Measurements from ENCODE around the gene ADGRL3.

The ADGRL3 gene

DNA sequence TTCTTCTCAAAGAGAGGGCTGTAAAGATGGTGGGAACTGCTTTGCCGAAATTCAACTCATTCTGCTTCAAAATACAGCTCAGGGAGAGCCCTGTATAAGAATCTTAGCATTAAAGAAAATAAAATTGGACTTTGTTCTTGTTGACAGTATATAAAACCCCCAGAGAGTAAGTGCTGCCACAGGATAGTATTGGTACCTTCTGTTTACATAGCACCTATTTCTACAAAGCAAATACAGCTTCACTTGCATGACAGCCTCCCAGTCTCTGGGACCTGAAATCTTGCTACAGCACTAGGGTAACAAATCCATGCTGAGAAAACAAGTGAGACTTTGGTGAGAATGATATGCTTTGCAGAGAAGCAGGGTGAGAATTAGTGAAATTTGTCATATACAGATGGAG is 428.6 kb downstream of the ADGRL3 start:
- no peak for DNase-seq (ENCODE audit: low read depth, low spot score)

DNA sequence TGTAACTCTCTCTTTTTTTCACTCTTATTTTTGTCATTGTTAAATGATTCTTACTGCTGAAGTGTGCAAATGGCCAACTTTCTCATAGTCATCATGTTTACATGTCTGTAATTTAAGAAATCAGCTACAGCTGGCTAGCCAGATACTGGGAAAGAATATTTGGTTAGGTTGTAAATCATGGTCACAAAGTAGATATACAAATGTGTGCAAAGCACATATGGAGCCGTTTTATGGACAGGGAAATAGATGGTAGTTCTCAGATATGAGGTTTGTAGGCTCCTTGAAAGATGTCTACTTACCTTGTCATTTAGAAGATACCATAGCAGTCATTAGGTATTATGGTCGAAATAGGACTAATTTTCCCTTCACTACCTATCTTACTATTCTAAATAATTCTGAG is 430.4 kb downstream of the ADGRL3 start:
- DNase-seq (ENCODE audit: low read depth, low spot score) = no peak

DNA sequence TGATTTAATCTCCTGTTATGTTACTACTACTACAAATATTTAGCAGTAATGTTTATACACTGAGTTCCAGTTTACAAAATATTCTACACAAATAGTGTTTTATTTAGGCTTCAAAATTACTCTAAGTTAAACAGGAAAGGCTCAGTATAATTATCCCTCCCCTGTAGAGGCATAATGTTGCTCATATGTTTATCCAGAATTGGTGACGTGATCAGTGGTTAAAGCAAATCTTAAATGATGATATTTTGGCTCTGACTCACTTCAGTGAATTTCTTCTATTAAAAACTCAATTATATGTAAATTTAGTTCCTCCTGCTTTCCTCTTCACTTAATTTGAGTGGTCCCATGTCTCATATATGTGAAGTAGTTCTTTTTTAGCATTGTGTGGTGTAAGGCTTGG is 438.5 kb downstream of the ADGRL3 start:
- DNase-seq (ENCODE audit: low read depth, low spot score) = no peak

DNA sequence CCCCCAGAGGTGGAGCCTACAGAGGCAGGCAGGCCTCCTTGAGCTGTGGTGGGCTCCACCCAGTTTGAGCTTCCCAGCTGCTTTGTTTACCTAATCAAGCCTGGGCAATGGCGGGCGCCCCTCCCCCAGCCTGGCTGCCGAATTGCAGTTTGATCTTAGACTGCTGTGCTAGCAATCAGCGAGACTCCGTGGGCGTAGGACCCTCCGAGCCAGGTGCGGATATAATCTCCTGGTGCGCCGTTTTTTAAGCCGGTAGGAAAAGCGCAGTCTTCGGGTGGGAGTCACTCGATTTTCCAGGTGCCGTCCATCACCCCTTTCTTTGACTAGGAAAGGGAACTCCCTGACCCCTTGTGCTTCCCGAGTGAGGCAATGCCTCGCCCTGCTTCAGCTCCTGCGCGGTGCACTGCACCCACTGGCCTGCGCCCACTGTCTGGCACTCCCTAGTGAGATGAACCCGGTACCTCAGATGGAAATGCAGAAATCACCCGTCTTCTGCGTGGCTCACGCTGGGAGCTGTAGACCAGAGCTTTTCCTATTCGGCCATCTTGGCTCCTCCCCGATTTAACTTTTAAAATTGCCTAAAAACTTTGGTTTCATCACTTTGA is 446.7 kb downstream of the ADGRL3 start:
- peak; percentile 35 for DNase-seq (ENCODE audit: low read depth, low spot score)

DNA sequence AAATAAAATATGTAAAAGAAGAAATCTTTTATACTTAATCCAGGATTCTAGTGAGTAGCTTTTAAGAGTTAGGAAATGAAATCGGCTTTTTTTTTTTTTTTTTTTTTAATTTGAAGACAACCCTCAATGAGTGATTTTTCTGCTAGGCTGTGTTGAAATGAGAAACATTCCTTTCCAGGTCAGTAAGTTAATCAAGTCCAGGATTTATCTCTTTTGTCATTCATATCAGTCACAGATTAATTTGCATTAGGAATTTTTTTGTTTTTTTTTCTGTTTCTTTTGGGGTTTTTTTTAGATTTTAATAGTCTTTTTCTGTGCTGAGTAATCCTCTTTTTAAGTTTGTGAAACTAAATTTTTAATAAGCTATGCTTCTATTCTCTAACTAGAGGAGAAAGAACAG is 448.1 kb downstream of the ADGRL3 start:
- no peak for DNase-seq (ENCODE audit: low read depth, low spot score)

DNA sequence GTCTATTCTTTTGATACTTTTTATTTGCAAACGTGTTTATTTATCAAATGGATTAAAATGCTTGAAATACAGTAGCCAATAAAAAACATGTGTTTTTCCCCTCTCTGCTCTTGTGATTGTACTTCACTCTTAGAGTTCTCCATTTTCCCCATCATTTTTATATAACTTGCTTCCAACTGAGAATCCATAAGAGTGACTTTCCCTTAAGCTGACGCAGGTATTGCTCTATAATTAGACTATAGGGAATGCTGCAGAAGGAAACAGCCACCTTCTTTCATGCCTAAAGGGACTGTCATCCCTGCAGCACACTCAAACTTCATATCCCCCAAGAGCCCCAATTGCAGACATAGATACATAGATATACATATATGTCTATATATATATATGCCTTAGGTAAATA is 456.9 kb downstream of the ADGRL3 start:
- DNase-seq (ENCODE audit: low read depth, low spot score) = no peak

DNA sequence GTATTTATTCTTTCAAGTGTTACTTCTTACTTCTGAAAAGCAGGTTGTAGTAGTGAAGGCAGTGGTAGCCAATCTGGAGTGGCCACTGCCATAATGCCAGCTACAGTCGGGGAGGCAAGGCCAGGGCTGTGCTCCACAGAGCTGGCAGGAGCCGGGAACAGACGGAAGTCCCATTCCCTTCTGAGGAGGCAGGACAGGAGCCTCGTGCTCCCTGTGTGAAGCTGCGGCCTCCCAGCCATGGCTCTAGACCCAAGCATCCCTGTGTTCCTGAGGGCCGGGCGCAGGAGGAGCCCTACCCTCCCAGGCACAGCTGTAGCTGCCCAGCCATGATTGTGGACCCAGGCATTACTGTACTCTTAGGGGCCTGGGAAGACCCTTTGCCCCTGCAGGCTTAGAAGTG is 461.8 kb downstream of the ADGRL3 start:
- DNase-seq (ENCODE audit: low read depth, low spot score) = no peak

DNA sequence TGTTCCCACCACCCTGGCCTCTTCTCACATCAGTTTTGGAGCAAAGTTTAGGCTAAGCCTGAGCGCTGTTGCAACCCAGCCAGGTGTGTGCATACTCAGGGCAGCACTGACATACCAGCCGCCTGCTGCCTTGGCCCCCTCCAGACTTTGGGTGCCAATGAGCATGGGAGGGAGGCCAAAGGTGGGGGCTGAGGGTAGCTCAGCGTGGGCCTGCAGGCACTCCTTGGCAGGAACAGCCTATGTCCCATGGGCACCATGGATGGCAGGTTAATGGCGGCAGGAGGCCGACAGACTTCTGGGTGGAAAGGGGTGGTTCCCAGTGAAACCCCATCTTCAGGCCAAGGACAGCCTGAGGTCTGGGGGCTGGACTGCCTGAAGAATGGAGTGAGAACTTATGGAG is 462.2 kb downstream of the ADGRL3 start:
- DNase-seq (ENCODE audit: low read depth, low spot score) = no peak

DNA sequence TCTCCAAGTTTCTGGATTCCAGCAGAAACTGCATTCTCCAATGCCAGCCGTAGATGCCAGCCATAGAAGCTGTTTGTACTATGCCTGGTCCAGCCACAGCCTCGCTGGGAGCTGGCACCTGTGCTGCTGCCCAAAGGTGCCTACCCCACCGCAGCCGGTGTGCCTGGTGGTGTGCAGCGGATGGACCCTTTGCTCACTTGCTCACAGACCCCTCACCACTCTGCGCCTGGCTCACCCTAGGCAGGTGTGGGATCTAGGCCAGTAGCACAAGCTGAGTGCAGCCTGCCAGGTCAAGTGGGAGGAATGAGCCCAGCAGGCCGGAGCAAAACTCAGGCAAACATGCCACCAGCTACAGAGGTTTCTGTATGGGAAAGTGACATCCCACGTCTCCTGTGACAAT is 463.2 kb downstream of the ADGRL3 start:
- DNase-seq (ENCODE audit: low read depth, low spot score) = no peak

DNA sequence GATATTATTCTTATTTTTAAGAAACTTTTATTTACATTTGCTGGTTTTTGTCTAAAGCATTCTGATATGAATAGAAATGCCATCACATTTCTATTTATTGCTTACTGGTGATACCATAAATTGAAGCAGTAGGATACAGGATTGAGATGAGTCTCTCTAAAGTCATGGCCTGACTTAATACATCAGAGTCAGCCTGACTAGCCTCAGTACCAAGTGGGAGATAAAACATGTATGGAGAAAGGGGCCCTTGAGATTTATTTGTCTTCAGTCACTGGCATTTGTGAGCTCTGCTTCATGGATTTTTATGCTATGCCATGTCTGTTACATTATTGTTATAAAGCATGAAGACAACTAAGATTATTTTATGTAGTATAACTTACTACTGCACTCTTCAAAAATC is 465.5 kb downstream of the ADGRL3 start:
- DNase-seq (ENCODE audit: low read depth, low spot score) = no peak

DNA sequence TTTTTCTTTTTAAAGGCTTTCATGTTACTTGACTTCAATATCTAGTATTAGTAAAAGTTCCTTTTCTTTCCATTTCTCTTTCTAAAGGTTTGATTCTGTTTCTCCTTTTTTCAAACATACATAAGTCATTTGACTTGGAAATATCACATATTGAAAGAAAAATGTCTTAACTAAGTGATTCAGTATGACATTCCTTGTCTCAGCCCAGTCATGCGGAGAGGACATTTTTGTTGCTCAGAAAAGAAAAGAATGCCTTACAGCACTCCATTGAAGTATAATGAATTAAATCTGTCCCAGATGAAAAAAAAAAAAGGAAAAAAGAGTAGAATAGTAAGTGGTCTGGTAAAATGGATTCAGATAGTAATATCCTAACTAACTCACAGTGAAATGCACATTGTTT is 466.1 kb downstream of the ADGRL3 start:
- DNase-seq (ENCODE audit: low read depth, low spot score) = no peak

DNA sequence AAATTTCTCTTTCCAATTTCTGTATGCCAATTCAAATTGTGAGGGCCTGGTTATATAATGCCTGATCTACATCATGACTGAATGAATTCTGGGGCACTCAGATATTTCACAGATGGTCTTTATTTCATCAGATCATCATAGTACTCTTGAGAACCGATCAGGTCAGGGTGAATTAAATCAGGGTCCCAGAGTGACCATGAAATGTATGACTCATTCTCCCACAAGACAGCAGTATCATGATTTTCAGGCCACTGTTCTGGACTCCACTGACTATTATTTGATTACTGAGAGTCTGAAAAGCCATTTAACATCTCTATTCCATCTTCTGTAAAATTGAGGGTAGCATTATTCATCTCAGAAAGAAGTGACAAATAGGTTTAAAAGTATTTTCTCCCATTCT is 471.5 kb downstream of the ADGRL3 start:
- no peak for DNase-seq (ENCODE audit: low read depth, low spot score)

DNA sequence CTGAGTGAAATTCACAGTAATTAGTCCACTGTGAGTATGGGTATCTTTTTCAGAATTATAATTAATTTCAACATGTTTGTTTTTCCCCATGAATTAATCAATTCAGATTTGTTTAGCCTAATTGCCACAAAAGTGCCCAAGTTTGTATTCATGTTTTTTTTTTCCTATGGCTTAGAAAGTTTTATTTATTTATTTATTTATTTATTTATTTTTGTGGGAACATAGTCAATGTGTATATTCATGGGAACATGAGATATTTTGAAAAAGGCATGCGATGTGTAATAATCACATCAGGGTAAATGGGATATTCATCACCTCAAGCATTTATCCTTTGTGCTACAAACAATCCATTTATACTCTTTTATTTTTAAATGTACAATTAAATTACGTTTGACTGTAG is 475.3 kb downstream of the ADGRL3 start:
- no peak for DNase-seq (ENCODE audit: low read depth, low spot score)

DNA sequence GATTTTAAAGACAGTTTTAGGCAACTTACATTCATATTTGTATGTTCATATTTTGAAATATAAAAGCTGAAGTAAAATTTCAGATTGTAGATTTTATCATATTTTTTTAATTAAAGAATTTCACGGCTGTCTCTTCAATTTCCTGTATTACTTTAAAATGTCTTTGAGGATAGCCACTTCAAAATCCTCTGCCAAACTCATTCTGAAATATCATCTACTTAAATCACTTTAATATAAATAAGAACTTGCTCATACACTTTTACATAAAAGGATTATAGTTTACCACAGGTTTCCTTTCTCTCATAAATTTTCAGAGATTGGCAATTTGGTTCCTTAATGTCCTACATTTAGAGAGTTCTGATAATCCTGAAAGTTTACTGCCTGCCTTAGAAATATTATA is 478.2 kb downstream of the ADGRL3 start:
- no peak for DNase-seq (ENCODE audit: low read depth, low spot score)

DNA sequence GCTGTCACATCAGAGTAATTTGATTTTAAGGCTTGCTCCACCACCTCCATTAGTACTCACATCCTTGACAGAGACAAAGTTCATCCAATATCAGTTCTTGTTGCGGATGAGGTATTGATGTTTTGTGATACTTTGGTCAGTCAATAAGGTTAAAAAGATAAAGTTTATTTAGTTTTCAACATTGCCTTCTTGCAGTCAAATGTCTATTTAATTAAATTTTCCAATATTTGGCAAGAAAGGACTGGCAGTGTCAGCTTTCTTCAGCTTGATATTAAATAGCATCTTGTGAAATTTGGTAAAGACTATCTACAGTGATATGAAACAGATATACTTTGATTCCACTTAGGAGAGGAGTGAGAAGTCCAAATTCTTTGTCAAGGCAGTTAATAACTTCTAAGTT is 493.4 kb downstream of the ADGRL3 start:
- DNase-seq (ENCODE audit: low read depth, low spot score) = no peak

DNA sequence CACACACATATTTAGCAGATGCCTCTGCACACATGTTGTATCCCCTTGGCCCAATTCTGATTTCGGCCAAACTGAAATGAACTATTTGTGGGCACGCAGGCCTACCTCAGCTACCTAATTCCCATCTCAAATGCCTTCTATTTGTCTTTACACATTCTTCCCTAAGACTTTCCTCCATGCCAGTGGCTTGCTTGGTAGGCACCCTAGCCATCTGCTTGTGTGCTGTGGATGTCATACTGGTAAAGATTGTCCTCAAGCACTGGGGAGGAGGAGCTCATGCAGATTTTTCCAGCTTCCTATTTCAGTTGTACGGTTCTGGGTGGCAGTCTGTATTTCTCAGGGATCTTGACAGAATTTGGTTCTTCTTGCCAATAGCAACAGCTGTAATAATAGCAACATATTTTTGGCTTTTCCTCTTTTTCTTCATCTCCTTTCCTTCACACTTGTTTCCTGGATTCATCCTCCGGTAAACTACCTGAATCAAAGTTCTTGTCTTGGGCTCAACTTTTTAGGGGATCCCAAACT is 514.3 kb downstream of the ADGRL3 start:
- peak; percentile 2 for DNase-seq (ENCODE audit: low read depth, low spot score)

DNA sequence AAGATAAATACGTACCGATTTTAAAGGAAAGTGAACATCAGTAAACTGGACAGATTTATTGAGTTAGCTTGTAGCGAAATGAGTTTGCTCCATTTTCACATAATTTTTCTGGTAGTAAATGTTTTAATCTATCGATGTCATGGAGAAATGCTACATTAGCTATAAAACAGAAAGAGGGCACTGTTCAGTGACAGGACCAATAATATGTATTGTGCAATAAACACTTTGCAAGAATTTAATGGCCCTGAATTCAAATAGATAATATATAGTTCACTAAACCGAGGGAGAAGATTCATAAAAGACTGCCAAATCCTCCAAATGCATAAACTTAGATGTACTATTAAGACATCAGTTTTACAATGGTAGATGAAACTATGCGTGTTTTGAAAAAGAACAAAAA is 516.3 kb downstream of the ADGRL3 start:
- DNase-seq (ENCODE audit: low read depth, low spot score) = no peak

DNA sequence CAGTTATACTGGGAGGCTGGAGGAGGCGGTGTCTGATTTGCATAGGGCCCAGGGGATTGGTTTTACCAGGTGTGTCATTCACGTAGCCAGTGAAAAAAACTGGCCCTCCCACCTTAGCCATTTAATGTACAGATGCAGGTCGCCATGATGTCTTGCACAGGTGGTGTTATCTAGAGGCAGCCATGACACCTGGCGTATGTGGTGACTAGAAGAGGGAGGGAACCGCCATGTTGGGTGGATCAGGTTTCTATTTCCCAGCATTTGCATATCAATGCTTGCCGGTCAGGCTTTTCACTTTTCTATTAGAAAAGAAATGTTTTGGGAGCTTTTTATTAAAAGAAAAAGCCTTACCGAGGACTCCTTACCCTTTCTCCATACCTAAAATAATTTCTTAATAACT is 523.4 kb downstream of the ADGRL3 start:
- DNase-seq (ENCODE audit: low read depth, low spot score) = peak; percentile 2

DNA sequence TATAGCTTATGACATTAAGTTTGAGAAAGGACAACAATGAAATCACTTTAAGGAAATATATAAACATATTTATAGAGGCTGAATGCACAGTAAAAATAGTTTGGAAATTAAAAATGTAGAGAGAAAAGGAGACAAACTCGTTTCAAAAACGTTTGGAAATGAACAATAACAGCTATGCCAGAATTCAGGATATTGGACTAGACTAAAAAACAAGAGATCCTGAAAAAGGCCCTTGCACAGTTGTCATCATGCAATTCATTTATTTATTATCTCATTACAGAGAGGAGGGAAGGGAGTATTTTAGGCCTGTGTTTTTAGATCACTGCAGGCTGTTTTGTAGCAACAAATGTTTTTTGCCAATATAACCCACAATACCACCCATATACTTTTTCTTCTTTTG is 527.2 kb downstream of the ADGRL3 start:
- DNase-seq (ENCODE audit: low read depth, low spot score) = no peak

DNA sequence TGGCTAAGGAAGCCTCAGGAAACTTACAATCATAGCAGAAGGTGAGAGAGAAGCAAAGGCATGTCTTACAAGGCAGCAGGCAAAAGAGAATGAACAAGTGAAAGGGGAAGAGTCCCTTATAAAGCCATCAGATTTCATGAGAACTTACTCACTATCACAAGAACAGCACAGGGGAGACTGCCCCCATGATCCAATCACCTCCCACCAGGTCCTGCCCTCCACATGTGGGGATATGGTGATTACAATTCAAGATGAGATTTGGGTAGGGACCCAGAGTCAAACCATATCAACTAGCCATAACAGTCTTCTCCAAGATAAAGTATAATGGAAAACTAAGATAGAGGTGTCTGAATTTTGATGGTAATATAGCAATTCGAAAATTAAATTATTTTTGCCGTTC is 534.3 kb downstream of the ADGRL3 start:
- no peak for DNase-seq (ENCODE audit: low read depth, low spot score)

DNA sequence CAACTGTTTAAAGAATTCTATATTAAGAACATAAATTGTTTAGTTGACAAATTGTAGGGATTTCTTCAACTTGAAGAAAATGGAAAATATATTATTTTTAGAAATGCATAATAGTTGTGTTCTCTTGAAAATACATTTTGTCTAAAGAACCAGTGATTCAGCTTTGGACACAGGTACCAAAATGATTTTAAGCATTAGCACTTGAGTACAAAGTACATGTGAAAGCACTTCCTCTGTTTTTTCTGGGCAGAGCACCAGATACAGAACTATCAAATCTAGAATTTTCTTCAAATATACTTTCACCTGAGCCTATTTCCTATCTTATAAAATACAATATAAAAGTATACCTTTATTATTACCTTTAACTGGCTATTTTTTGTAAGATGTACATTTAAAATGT is 539.8 kb downstream of the ADGRL3 start:
- no peak for DNase-seq (ENCODE audit: low read depth, low spot score)

DNA sequence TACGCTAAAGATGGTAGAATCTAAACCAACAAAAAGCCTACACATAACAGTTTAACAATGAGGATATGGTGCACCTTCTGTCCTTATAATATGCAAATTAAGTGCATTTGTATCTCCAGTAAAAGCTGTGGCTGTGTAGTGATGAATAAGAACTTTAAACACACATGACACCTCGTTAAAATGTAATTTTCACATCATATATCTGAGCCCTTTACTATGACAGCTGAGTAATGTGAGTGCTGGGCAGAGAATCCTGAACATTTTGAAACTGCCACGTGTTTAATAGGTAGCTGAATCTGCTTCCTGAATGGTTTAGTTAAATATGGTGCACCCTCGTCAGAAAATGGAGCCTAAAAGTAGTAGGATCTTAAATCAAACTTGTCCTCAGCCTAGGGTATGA is 540.8 kb downstream of the ADGRL3 start:
- no peak for DNase-seq (ENCODE audit: low read depth, low spot score)

DNA sequence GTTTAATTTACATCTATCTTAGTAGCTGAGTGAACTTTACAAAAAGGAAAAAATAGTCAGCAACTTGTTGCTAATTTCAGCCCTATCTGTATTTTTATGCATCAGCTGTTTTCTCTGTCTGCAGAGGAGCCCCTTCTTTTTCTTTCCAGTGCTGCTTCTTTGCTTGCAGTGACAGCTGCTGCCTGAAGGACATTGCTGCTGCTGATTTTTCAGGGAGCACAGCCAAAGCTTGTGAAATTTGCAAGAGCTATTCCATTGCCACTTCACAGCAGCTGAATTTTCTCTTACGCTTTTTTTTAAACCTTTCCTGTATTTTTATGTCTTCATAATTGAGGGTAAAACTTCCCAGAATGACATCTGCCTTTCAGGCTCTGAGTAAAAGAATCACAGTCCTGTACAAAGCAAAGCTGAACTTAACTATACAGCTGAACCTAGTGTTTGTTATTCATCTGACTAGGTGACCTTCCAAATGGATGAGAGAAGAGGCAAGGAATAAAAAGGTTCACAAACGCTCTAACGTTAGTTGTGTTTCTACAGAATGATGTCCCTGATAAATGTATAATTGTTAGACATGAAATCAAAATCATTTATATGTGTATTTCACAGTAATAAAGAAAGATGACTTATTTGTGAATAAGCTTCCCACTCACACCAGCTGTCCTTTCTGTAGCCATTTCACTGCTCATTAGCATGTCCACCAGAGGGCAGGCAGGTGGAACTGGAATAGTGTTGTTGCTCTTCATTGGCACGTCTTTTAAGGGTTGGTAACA is 541.4 kb downstream of the ADGRL3 start:
- DNase-seq (ENCODE audit: low read depth, low spot score) = peak; percentile 20

DNA sequence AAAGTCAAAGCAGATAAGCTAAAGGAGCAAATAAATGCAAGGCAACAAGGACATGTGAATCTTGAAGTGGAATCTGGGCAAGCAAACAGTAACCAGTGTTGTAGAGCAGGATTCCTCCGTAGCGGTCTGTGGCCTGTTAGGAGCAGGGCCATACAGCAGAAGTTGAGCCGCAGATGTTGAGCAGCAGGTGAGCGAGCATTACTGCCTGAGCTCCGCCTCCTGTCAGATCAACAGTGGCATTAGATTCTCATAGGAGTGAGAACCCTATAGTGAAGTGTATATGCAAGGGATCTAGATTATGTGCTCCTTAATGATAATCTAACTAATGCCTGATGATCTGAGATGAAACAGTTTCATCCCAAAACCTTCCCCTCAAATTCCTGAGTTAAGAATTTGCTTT is 550.7 kb downstream of the ADGRL3 start:
- DNase-seq (ENCODE audit: low read depth, low spot score) = no peak
